GM21737 (cell line): Measurements from ENCODE around the gene C10orf90.

Source experiments
- ATAC-seq: cut with Tn5 transposase; IDR thresholded peaks from one replicate; pipeline ENCODE4 v1.9.1; 2021; ENCODE audit warnings: mild to moderate bottlenecking, moderate library complexity; ENCODE audit not compliant: unreplicated experiment

C10orf90 gene, protein sequence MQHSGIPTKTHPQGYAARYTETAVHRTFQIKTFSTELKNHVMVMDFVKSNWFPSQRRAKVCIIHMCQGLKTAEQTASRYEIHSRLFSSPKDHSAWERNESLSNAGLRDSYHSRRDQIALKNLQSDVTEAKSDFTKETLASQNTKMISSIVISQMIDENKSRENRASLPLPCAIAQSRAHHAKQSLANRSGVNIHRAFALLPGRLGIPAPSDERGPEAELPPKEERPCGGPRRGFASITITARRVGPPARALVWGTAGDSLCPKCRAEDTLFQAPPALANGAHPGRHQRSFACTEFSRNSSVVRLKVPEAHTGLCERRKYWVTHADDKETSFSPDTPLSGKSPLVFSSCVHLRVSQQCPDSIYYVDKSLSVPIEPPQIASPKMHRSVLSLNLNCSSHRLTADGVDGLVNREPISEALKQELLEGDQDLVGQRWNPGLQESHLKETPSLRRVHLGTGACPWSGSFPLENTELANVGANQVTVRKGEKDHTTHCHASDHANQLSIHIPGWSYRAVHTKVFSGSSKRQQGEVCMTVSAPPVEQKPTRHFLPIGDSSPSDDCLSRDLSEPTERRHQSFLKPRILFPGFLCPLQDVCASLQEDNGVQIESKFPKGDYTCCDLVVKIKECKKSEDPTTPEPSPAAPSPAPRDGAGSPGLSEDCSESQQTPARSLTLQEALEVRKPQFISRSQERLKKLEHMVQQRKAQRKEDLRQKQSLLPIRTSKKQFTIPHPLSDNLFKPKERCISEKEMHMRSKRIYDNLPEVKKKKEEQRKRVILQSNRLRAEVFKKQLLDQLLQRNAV

DNA sequence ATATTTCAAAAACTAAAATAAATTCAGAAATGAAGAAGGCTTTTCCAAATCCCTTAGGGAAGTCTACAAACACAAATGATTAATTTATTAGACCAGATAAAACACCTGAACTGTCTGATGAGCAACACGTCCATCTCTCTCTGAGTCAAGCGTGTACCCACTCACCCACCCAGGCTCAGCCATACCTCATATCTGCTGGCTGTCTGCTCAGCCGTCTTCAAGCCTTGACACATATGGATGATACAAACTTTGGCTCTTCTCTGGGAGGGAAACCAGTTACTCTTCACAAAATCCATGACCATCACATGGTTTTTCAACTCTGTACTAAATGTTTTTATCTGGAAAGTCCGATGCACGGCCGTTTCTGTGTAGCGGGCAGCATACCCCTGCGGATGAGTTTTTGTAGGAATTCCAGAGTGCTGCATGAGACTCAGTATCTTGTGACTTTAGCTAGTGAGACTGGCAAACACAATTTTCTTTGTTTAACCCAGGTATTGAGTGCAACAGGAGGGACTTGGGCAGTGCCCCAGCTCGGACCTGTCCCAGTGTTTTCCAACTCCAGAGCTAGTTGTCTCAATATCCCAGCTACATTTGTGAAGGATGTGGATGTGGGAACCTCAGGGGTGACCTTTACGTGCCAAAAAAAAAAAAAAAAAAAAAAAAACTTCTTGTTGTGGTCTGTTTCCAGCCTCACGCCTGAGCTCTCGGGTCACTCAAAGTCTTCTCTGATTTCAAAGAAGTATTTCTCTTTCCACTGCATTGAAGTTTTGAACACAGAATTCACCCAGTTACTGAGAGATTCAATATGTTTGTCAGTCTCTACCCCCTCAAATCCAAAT lies at the start of gene C10orf90:
C10orf90 (minus strand) TSS at position 638 of the 839 bp plus-strand sequence; CDS start at position 425, 213 bp downstream.
- ATAC-seq = no peak

- ATAC-seq = no peak
Measured at GRCh38 chr10:126716366-126716765, 45.9 kb upstream of the C10orf90 start.

DNA sequence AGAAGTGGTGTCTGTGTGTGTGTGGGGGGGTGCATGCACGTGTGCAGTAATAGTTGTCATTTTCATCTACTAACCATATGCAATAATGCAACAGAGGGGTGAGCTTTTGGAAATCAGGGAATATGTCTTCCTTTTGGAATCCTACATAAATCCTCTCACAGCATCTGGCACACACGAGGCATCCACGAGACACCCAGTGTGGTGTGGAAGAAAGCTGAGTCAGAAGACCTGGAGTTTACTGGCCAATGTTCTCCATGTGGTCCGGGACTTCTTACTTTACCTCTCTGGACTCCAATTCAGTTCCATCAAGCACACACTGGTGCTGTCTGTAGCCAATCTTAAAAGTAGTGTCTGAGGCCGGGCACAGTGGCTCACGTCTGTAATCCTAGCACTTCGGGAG lies 43.1 kb upstream of the C10orf90 start:
- ATAC-seq = no peak

DNA sequence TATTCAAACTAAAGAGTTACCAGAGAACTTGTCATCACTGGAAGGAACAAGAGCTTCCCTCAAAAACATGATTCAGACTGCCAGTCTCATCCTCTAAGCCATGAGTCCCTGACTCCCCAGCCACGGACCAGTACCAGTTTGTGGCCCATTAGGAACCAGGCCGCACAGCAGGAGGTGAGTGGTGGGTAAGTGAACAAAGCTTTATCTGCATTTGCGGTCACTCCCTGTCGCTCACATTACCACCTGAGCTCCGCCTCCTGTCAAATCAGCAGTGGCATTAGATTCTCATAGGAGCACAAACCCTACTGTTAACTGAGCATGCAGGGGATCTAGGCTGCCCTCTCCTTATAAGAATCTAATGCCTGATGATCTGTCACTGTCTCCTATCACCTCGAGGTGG lies 42.2 kb upstream of the C10orf90 start:
- ATAC-seq = no peak

DNA sequence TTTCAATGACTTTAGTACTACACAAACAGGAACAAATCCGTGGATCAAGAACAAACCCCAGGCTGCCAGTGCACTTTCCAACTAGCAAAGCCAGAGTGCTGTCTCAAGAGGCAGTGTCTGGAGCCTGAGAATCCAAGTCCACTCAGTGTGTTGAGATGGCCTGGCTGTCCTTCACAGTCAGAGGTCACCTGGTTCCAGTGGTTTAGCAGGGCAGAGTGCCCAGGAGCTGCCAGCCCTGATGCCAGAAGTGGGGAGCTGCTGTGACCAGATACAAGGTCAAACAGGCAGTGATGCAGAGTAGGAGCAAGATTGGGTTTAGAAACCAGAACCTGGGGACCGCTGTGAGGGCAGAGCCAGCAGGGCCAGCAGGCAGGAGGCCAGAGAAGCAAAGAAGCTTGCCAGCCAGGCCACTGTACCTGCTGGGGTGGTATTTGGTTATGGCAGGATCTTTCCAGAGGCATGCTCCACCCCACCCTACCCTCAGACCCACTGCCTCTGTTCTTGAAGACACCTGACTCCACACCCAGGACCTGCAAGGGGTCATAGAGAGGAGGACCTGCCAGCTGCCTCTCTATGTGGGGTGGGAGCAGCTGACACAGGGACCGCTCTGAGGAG lies 35.6 kb upstream of the C10orf90 start:
- ATAC-seq = no peak

- ATAC-seq = no peak
Measured at GRCh38 chr10:126705131-126705530, 34.6 kb upstream of the C10orf90 start.

DNA sequence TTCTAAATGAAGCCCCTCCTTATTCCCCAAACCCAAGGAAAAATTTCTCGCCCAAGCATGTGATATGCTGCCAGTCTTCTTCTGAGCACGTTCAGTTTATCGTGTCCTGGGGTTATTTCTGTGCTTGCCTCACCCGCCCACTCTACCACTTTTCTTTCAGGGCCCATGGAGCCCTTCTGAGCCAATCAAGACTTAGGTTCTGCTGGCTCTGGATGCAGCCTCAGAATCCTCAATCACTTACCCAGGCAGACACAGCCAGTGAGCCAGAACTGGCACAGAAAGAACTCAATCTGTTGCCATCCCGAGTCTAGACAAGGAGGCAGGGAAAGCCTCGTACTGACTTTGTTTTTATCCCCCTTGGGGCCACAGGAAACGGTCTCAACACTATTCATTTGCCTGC lies 34.2 kb upstream of the C10orf90 start:
- no peak for ATAC-seq

- no peak for ATAC-seq
Measured at GRCh38 chr10:126702181-126702580, 31.7 kb upstream of the C10orf90 start.

DNA sequence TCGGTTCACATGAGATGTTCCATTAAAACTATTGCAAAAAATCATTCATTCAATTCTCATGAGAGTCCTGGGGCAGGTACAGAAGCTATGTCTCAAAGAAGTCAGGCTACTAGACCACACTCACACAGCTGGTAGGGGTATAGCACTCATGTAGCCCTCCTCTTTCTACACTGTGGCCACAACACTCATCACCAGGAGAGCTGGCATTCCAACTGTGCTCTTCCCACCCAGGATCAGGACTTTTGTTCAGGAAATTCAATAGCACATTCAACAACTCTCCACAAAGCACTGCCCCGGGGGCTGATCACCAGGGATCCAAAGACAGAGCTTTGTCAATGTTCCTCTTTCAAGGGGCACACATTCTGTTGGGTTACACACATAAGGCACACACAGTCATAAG lies 31.0 kb upstream of the C10orf90 start:
- ATAC-seq = no peak

DNA sequence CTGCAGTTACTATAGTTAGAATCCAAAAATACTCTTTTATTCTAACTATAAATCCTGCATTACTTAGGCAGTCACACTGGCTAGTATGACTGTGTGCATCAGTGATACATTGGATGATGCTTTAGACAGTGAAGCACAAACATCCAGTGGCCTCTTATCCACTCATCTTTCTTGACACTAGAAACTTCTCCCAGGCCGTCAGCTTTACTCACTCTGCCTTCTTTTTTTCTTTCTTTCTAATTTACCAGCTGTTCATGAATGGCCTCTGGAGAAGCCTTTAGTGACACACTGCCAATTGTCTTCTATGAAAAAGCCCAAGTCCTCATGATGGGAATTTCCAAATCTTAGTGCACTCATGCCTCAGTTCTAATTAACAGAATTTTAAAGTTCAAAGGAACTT lies 26.2 kb upstream of the C10orf90 start:
- ATAC-seq = no peak

GRCh38 chr10:126691456-126691855 lies 21.0 kb upstream of the C10orf90 start:
- ATAC-seq = no peak

GRCh38 chr10:126690534-126690933 lies 20.0 kb upstream of the C10orf90 start:
- no peak for ATAC-seq

DNA sequence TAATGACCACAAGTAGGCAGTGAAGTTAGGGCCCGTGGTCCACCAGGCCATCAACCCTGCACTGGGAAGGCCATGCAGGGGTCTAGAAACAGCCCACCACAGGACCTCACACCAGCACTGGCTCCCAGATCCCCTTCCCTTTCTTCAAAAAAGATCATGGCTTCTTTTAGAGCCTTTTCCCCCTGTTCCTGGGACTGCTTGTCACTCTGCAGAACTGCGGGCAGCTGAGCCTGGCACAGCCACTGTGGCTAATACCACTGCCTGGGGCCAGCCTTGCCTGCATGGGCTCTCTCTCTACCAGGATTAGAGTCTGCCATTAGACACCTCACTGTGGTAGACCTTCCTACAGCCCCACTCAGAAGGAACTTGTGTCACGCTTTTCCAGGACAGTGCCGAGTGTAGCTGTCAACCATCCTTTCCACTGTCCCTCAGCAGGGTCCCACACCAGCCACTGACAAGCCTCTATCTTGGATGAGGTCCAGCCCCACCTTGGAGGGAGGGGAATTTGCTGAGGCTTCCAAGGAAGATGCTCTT lies 19.0 kb upstream of the C10orf90 start:
- ATAC-seq = no peak

GRCh38 chr10:126687121-126687606 lies 16.7 kb upstream of the C10orf90 start:
- ATAC-seq = no peak

- no peak for ATAC-seq
Measured at GRCh38 chr10:126686719-126687118, 16.2 kb upstream of the C10orf90 start.

- ATAC-seq = no peak
Measured at GRCh38 chr10:126686268-126686667, 15.8 kb upstream of the C10orf90 start.

- ATAC-seq = no peak
Measured at GRCh38 chr10:126685756-126686155, 15.3 kb upstream of the C10orf90 start.

DNA sequence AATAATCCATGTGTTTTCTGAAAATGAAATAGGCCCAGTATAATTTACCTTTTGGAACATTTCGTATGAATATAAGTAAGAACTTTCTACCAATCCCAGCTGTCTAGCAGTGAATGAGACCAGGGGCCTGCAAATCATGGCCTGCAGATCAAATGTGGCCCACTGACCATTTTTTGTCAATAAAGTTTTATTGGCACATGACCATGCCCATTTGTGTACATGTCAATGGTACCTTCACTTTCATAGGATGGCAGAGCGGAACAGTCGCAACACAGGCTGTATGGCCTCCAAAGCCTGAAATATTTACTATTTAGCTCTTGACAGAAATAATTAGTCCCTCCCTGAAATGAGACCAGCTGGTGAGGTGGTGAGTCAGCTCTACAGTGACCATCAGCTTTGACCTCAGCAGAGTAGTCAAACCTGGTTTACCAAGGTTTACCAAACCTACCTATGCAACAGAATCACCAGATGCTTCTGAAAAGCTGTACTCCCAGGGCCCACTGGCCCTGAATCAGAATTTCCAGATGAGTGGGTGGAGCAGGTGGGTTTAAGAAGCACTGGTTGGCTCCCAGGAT lies 13.8 kb upstream of the C10orf90 start:
- ATAC-seq = no peak

- no peak for ATAC-seq
Measured at GRCh38 chr10:126683466-126683865, 13.0 kb upstream of the C10orf90 start.
